Right forelimb (tissue), 1 donor: Measurements from ENCODE around the gene CFC1B.
"Not testable (repeated sequence)": the region's sequence is repeated elsewhere in the genome, so short reads cannot be mapped to it uniquely, and the experiment has no call there.

ENCODE experiments used
- DNase-seq: peaks from one replicate; pipeline ENCODE4 v3.0.0-alpha.2; 2018

CFC1B gene

GRCh38 chr2:130571929-130572328, 50.9 kb downstream of the CFC1B start:
- DNase-seq = not testable (repeated sequence)

- DNase-seq = not testable (repeated sequence)
Observed at GRCh38 chr2:130574230-130574629, 53.2 kb downstream of the CFC1B start.

- DNase-seq = not testable (repeated sequence)
Observed at GRCh38 chr2:130576209-130576784, 55.3 kb downstream of the CFC1B start.

- not testable (repeated sequence) for DNase-seq
Observed at GRCh38 chr2:130577559-130577958, 56.5 kb downstream of the CFC1B start.
